HCT116 (cell line): ENCODE data around the gene ARHGEF19. TPM values are rescaled to one million over a fixed set of nuclear protein-coding genes. Genes with fewer than 3 reads are reported as not detected.
A peak's percentile ranks its signal among the peaks of the same experiment; 100 is the strongest.

Experiments
- ATAC-seq: fragments of 200-7000 bp; cut with Tn5 transposase; 2 replicates; pipeline ENCODE4 v1.9.1; 2020; ENCODE audit warnings: mild to moderate bottlenecking, moderate library complexity
- BruUV-seq: library from RNA; stranded (reverse); fragments of 400-500 nt; replicated peaks from 2 replicates; lab custom pipeline; 2021; lab: Mats Ljungman, UMichigan
- CTCF ChIA-PET: fragments of 300-600 bp; sonication (Branson Sonifier 250); formaldehyde crosslinking; loops from one replicate; lab custom pipeline; 2021; ENCODE audit warnings: antibody characterized with exemption; lab: Charles Lee
- POLR2A ChIA-PET: fragments of 300-600, 350-600 bp; sonication (Branson Sonifier 250); formaldehyde crosslinking; loops from one replicate; lab custom pipeline; 2021; ENCODE audit warnings: antibody characterized with exemption; lab: Charles Lee
- RAD21 ChIA-PET, 2 experiments: fragments of 300-600 bp; sonication (Branson Sonifier 250); formaldehyde crosslinking; loops; one replicate each; lab custom pipeline; 2023; ENCODE audit warnings: low total read pairs in 2 of 2; ENCODE audit not compliant: uncharacterized antibody in 2 of 2, unreplicated experiment in 2 of 2, low non-redundant PET in 1 of 2; lab: Charles Lee
- DNase-seq: peaks from one replicate; pipeline ENCODE4 v3.0.0-alpha.2; 2010; ENCODE audit warnings: low read depth, low spot score
- H2AFZ ChIP-seq: fragments of 200-600 bp; shearing (Covaris generic), sonication (generic); 2 replicates; pipeline ENCODE4 v1.6.1; 2017; ENCODE audit warnings: low read depth, mixed run types, mixed read lengths, antibody characterized with exemption, low read length; ENCODE audit not compliant: poor library complexity, severe bottlenecking
- H3K27ac ChIP-seq: 2 replicates; pipeline ENCODE4 v1.5.1; 2012; ENCODE audit warnings: low read depth, low read length
- H3K27me3 ChIP-seq: fragments of 200-600 bp; sonication (generic); 2 replicates; pipeline ENCODE4 v1.6.1; 2016; ENCODE audit warnings: mixed run types, low read length, mixed read lengths; ENCODE audit not compliant: insufficient read depth
- H3K36me3 ChIP-seq, 2 experiments: fragments of 200-500 bp in 1 of 2; fragments of 200-600 bp in 1 of 2; sonication (Bioruptor generic) in 1 of 2; sonication (generic) in 1 of 2; 2 replicates each; pipeline versions ENCODE4 v1.5.1 to v1.6.1; 2014 to 2016; ENCODE audit warnings: low read length in 2 of 2, inconsistent platforms in 1 of 2, mixed read lengths in 1 of 2, mixed run types in 1 of 2; ENCODE audit not compliant: insufficient read depth in 2 of 2, control insufficient read depth in 1 of 2
- H3K4me1 ChIP-seq, 2 experiments: fragments of 200-600 bp in 1 of 2; sonication (generic) in 1 of 2; 2 replicates each; pipeline versions ENCODE4 v1.5.1 to v1.6.1; 2012 to 2017; ENCODE audit warnings: low read length in 2 of 2, inconsistent platforms in 1 of 2, mild to moderate bottlenecking in 1 of 2, mixed read lengths in 1 of 2, mixed run types in 1 of 2, moderate library complexity in 1 of 2; ENCODE audit not compliant: insufficient read depth in 2 of 2, control insufficient read depth in 1 of 2
- H3K4me2 ChIP-seq: fragments of 200-600 bp; sonication (generic); 2 replicates; pipeline ENCODE4 v1.6.1; 2017; ENCODE audit warnings: mixed run types, low read length, mixed read lengths
- H3K4me3 ChIP-seq, 2 experiments: fragments of 200-600 bp in 1 of 2; sonication (generic) in 1 of 2; replicated peaks in 1 of 2; 2 replicates each; pipeline ENCODE4 v1.5.1; 2011 to 2016; ENCODE audit warnings: low read length in 2 of 2, control low read depth in 1 of 2, low read depth in 1 of 2, mild to moderate bottlenecking in 1 of 2, mixed read lengths in 1 of 2, mixed run types in 1 of 2
- H3K79me2 ChIP-seq: fragments of 200-600 bp; sonication (generic); 2 replicates; pipeline ENCODE4 v1.6.1; 2017; ENCODE audit warnings: mild to moderate bottlenecking, mixed run types, low read length, moderate library complexity, mixed read lengths; ENCODE audit not compliant: insufficient read depth
- H3K9ac ChIP-seq: fragments of 200-600 bp; sonication (generic); 2 replicates; pipeline ENCODE4 v1.6.1; 2016; ENCODE audit warnings: low read length, mixed read lengths
- H3K9me2 ChIP-seq: fragments of 200-600 bp; sonication (generic), shearing (Covaris generic); 2 replicates; pipeline ENCODE4 v1.6.1; 2017; ENCODE audit warnings: mixed run types, mild to moderate bottlenecking, moderate library complexity; ENCODE audit not compliant: insufficient read depth
- H3K9me3 ChIP-seq, 2 experiments: fragments of 200-500 bp in 1 of 2; fragments of 200-600 bp in 1 of 2; sonication (Bioruptor generic) in 1 of 2; sonication (generic) in 1 of 2; 2 replicates each; pipeline ENCODE4 v1.6.1; 2014 to 2017; ENCODE audit warnings: low read length in 2 of 2, mixed read lengths in 2 of 2, inconsistent platforms in 1 of 2, low read depth in 1 of 2, mild to moderate bottlenecking in 1 of 2, mixed run types in 1 of 2, moderate library complexity in 1 of 2; ENCODE audit not compliant: control insufficient read depth in 1 of 2, insufficient read depth in 1 of 2
- H4K20me1 ChIP-seq: fragments of 200-600 bp; sonication (generic), shearing (Covaris generic); 2 replicates; pipeline ENCODE4 v1.6.1; 2017; ENCODE audit warnings: mixed run types, mild to moderate bottlenecking, moderate library complexity; ENCODE audit not compliant: insufficient read depth
- CBX3 ChIP-seq: IDR thresholded peaks from 2 replicates; pipeline ENCODE4 v1.6.1; 2012; ENCODE audit warnings: low read depth
- FOSL1 ChIP-seq: IDR thresholded peaks from 2 replicates; pipeline ENCODE4 v1.6.1; 2012; ENCODE audit warnings: low read depth
- POLR2AphosphoS5 ChIP-seq: IDR thresholded peaks from 2 replicates; pipeline ENCODE4 v1.6.1; 2011; ENCODE audit warnings: mild to moderate bottlenecking, low read depth, low read length, moderate library complexity
- RAD21 ChIP-seq: IDR thresholded peaks from 2 replicates; pipeline ENCODE4 v1.6.1; 2012; ENCODE audit warnings: low read depth, mild to moderate bottlenecking
- SRF ChIP-seq: IDR thresholded peaks from 2 replicates; pipeline ENCODE4 v1.6.1; 2012; ENCODE audit warnings: low read depth
- intact Hi-C: fragments of 100-400 bp; cut with micrococcal nuclease; formaldehyde crosslinking; loops from 2 replicates; pipeline ENCODE4 v1.10.0; 2022
- total RNA-seq: library from RNA; stranded (reverse); gene quantifications from one replicate; pipeline ENCODE4 v1.2.1, GENCODE V29; 2021; ENCODE audit not compliant: unreplicated experiment
- TF ChIP-seq, protein P1 (sequence below): IDR thresholded peaks from 2 replicates; pipeline ENCODE4 v1.6.1; 2011; ENCODE audit warnings: mild to moderate bottlenecking, low read length, moderate library complexity; ENCODE audit not compliant: insufficient replicate concordance; ENCODE audit errors: extremely low read depth

The ARHGEF19 gene
- total RNA-seq, 1 experiment from 2014 or later, result 59.7 TPM

DNA sequence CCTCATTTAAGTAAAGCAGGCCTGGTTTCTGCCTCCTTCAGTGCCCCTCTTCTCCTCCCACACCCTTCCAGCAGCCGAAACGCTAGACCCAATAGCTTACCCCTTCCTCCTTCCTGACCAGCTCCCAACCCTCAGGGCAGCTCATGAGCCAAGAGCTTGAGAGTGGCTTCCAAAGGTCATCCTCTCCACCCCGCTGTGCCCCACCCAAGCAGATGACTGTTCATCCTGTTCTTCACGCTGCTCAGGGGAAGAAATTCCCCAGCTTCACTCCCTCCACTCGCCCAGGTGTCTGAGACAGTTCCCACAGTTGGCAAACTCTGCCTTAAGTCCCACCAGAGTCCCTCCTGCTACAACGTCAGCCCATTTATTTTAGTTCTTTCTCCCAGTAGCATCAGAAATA, 23.4 kb downstream of the ARHGEF19 start:
- Histone ChIP-seq H3K9me3 (no peaks in the 10 kb centered on the region), H4K20me1 (no peaks in the 10 kb centered on the region), H3K79me2 (no peaks in the 10 kb centered on the region), H3K4me2 (peak overlapping the region; percentile 86), H3K27ac (peak overlapping the region; percentile 13; the same call in 1 of the 2 replicates), H3K36me3 (no peaks in the 10 kb centered on the region), H3K27me3 (no peaks in the 10 kb centered on the region), H2AFZ (peak overlapping the region; percentile 71), H3K4me1 (peaks cover 38 to 51% of the 10 kb centered on the region in 2 experiments), H3K4me3 (peak overlapping the region; percentile 2 to 48; a peak in 3 of 4 replicates), H3K9ac (peak overlapping the region; percentile 49), H3K9me2 (no peaks in the 10 kb centered on the region)
- no peak for TF ChIP-seq CBX3
- no peak for TF ChIP-seq RAD21
- no peak for TF ChIP-seq FOSL1
- peak; percentile 27; the same call in 1 of the 2 replicates for TF ChIP-seq POLR2AphosphoS5
- TF ChIP-seq, protein P1, sequence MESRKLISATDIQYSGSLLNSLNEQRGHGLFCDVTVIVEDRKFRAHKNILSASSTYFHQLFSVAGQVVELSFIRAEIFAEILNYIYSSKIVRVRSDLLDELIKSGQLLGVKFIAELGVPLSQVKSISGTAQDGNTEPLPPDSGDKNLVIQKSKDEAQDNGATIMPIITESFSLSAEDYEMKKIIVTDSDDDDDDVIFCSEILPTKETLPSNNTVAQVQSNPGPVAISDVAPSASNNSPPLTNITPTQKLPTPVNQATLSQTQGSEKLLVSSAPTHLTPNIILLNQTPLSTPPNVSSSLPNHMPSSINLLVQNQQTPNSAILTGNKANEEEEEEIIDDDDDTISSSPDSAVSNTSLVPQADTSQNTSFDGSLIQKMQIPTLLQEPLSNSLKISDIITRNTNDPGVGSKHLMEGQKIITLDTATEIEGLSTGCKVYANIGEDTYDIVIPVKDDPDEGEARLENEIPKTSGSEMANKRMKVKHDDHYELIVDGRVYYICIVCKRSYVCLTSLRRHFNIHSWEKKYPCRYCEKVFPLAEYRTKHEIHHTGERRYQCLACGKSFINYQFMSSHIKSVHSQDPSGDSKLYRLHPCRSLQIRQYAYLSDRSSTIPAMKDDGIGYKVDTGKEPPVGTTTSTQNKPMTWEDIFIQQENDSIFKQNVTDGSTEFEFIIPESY, result no peak
- no peak for TF ChIP-seq SRF
- peak; percentile 32 for ATAC-seq
- intact Hi-C loops, result loop anchor here (2.0 to 10.0 kb wide), 3 partner anchors 53 to 184 kb away; partner anchors contain the start of gene SRARP
- no TSS peak for BruUV-seq
- POLR2A ChIA-PET, result interaction anchor here (1.2 to 5.0 kb wide), 2 partner anchors 106 to 112 kb away, joined by 5 to 31 read pairs; no protein-coding TSS in a partner anchor
- RAD21 ChIA-PET, result interaction anchor here (1.2 to 6.2 kb wide), 5 partner anchors 55 to 110 kb away, joined by 4 to 26 read pairs (median 8); no protein-coding TSS in a partner anchor
- DNase-seq, result no peak
- CTCF ChIA-PET, result interaction anchor here (0.9 to 10.3 kb wide), 9 partner anchors 18 to 432 kb away, joined by 3 to 222 read pairs (median 5); partner anchors contain the start of gene FAM131C
